Activated CD4-positive, alpha-beta T cell treated with anti-CD3 and anti-CD28 coated beads, Interleukin-2, amount 50 U/mL, for 48 hours (primary cell): ENCODE data around the gene A1CF.
"Not testable (repeated sequence)": the region's sequence is repeated elsewhere in the genome, so short reads cannot be mapped to it uniquely, and the experiment has no call there.

Experiments used
- DNase-seq, 2 experiments: peaks; one replicate each; pipeline ENCODE4 v3.0.0-alpha.2; 2020

A1CF gene

DNA sequence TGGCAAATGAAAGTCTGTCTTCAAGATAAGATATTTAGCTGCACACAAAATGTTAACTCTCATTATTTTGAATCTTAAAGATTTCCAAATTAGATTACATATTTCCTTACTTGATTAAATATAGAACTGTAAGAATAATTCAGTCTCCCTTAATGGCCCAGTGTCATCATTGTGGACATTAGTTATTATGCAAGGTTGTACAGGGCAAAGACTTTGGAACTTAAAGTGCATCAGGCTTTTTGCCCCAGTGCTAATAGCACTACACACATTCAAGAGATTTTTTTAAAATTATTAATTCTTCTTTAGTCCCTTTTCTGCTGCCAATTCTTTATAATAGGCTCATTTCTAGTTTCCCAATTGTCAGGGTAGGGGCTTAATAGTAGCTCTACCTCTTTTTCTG, 103.4 kb downstream of the A1CF start:
- not testable (repeated sequence) for DNase-seq

DNA sequence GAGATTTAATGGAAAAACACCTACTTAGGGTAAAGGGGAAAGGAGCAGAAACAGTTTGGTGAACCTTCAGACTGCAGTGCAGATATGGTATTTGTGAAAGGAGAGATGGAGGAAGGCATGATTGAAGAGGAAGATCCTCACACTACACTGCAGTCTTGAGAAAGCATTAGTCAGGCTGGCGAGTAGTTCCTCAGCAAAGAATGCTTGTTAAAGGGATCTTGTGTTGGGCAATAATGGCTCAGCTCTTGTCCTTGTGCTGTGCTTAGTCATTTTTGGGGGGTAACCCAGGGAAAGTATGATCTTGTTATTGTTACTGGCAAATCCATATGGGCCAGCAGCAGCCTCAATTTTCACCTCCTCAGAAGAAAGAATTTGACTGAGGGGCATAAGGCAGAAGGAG, 105.4 kb downstream of the A1CF start:
- DNase-seq = not testable (repeated sequence)

DNA sequence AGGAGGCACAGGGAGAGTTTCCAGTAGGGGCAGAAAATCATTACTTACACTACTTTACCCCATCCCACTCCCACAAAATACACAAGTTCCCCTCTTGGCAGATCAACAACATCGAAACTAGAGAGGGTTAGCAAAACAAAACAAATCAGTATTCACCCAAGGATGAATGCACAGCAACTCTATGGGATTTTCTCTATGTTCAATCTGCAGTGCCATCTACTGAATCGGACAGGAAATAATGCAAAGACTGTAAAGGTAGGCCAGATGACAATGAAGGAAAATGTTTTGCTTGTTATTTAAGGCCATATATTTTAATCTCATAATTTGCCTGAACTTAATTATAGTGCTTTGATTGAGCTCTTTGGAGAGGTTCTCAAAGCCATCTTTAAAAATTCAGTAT, 110.6 kb downstream of the A1CF start:
- not testable (repeated sequence) for DNase-seq

DNA sequence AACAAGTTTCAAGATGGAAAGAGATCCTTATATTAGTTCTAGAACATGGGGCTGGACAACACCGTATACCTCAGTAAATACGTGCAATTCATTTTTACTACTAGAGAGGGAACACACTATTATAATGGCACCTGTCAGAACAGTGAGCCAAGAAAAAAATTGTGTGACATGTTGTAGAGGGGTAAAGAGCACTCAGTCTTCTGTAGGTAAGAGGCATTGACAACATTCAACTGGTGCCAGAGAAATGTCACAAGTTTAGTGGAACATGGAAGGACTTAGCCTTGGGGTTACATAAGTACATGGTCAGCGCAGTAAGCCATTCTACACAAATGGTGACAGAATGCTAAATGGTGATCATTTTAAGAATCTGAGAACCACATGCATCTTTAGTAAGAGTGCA, 113.4 kb downstream of the A1CF start:
- DNase-seq = not testable (repeated sequence)

DNA sequence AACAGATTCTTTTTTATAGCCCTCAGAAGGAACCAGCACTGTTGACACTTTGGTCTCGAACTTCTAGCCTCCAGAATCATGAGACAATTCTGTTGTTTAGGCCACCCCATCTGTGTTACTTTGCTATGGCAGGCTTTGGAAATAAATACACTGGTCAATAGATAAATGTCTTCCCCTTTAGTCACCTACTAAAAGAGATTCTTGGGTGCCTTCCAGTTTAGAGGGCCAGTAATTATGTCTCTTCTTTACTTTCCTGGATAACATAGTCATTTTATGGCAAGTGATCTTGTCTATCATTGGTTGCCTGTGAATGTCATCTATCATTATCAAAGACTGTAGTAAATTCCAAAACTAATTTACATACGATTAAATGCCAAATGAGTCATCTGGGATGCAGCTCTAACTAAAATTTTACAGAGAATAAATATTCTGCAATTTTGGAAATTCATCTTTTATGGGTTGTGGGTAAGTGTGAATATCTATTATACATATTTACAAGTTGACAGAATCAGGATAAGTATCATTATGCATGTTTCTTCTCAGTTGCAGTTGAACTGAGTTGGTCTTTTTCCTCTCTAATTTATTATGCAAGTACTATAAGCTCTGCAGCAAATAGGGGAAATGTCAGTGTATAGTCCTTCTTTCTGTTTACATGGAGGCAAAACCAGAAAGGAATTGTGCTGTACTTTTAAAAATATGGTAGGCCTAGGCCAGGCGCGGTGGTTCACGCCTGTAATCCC, 118.5 kb downstream of the A1CF start:
- DNase-seq = not testable (repeated sequence)
